Activated naive CD4-positive, alpha-beta T cell treated with anti-CD3 and anti-CD28 coated beads, Interleukin-2, amount 10 ng/mL, durations not matched to agents 7 days and 5 days (primary cell): Measurements from ENCODE around the gene PTMA.
"Not testable (repeated sequence)": the region's sequence is repeated elsewhere in the genome, so short reads cannot be mapped to it uniquely, and the experiment has no call there.

Experiments
- CTCF ChIA-PET: fragments of 350-600 bp; sonication (Branson Sonifier 250); formaldehyde crosslinking; loops from one replicate; lab custom pipeline; 2021; ENCODE audit warnings: antibody characterized with exemption; lab: Charles Lee
- DNase-seq: peaks from one replicate; pipeline ENCODE4 v3.0.0-alpha.2; 2020
- H3K27ac Mint-ChIP-seq: one replicate; pipeline ENCODE4 v1.8.0; 2021; ENCODE audit warnings: mild to moderate bottlenecking, moderate library complexity, mixed read lengths
- H3K27me3 Mint-ChIP-seq: one replicate; pipeline ENCODE4 v1.8.0; 2021; ENCODE audit warnings: mild to moderate bottlenecking, mixed read lengths
- H3K36me3 Mint-ChIP-seq: one replicate; pipeline ENCODE4 v1.8.0; 2021; ENCODE audit warnings: mixed read lengths
- H3K4me1 Mint-ChIP-seq: one replicate; pipeline ENCODE4 v1.8.0; 2021; ENCODE audit warnings: mixed read lengths
- H3K4me3 Mint-ChIP-seq: one replicate; pipeline ENCODE4 v1.8.0; 2021; ENCODE audit warnings: mild to moderate bottlenecking, moderate library complexity, mixed read lengths
- H3K9me3 Mint-ChIP-seq: one replicate; pipeline ENCODE4 v1.8.0; 2021; ENCODE audit warnings: mixed read lengths

Gene PTMA

DNA sequence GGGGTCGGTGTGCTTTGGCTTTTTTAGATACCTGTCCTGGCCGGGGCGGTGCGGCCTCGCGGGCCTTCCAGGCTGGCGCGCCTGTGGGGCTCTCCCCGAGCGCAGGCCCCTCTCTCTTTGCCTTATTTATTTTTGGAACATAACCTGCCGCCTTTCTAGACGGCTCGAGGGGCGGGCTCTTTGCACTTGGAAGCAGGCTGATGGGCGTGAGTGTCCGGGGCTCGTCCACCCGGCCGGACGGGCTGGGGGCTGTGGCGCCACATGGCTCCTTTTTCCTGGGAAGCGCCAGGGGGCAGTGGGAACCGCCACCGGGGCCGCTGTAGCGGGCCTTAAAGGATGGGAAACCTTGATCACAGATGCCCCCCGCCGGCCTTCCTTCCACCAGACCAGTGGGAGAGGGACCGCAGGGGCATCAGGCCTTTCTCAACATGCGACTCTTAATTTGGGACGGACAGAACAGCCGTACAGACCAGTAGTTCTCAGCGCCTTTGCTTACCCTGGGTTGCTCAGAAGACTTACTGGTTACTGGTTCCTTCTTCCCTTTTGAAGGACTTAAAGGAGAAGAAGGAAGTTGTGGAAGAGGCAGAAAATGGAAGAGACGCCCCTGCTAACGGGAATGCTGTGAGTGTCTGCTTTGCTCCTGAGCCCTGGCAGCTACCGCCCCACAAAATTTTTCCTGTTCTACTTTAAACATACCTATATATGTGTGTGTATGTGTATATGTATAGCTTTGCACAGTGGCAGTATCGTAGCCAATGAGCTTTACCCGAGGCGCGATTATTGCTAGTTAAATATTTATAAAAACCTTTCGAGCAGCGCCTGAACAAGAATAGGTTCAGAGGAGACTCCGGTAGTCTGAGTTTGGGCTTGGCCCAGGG is 2.7 kb downstream of the PTMA start:
- DNase-seq: peak; percentile 47

DNA sequence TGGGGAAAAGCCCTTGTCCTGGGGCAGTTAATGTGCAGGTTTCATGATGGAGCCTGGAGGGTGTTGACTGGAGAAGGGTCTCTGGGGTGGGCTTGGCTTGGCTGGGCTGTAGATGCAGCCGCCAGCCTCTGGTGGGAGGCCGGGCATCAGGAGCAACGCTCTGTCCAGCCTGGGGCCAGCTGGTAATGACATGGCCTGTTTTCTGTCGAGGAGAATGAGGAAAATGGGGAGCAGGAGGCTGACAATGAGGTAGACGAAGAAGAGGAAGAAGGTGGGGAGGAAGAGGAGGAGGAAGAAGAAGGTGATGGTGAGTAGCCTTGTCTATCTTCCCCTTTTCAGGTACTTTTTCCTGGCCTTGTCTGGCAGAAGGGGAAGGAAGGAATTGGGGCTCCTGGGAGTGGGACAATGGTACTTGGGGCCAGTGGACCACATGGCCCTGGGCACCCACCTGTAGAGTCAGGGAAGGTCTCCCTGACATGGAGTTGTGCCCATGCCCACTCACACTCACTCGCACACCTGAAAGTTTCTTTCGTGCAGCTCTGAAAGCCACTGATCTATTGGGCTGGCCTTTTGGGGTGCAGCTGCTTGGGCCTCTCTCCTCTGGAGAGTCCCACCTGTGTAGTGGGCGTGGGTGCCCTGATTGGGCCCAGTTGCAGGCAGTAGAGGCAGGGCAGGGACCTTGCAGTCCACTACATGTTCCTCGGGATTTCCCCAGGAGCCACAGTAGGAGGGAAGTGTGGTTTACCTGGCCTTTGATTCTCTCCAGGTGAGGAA is 3.5 kb downstream of the PTMA start:
- DNase-seq: peak; percentile 32
- Mint-ChIP-seq H3K9me3 (no peaks in the 10 kb centered on the region), H3K4me3 (peak overlapping the region; percentile 99), H3K36me3 (peaks cover 45% of the 10 kb centered on the region), H3K27ac (peak overlapping the region; percentile 95), H3K27me3 (peaks cover 5% of the 10 kb centered on the region), H3K4me1 (peaks cover 38% of the 10 kb centered on the region)
- CTCF ChIA-PET: interaction anchor here (0.7 to 9.7 kb wide), 5 partner anchors 9 to 100 kb away, joined by 3 to 473 read pairs (median 5); no protein-coding TSS in a partner anchor

More for the DNA sequence above, 2.7 kb downstream of the PTMA start:
- peak overlapping the region; percentile 95 for H3K27ac Mint-ChIP-seq
- CTCF ChIA-PET: interaction anchor here (1.2 to 9.7 kb wide), 3 partner anchors 30 to 99 kb away, joined by 5 to 473 read pairs (median 213); no protein-coding TSS in a partner anchor
- peaks cover 45% of the 10 kb centered on the region for H3K36me3 Mint-ChIP-seq
- H3K4me3 Mint-ChIP-seq: peak overlapping the region; percentile 99
- H3K4me1 Mint-ChIP-seq: peaks cover 41% of the 10 kb centered on the region
- H3K9me3 Mint-ChIP-seq: no peaks in the 10 kb centered on the region
- H3K27me3 Mint-ChIP-seq: peaks cover 5% of the 10 kb centered on the region

DNA sequence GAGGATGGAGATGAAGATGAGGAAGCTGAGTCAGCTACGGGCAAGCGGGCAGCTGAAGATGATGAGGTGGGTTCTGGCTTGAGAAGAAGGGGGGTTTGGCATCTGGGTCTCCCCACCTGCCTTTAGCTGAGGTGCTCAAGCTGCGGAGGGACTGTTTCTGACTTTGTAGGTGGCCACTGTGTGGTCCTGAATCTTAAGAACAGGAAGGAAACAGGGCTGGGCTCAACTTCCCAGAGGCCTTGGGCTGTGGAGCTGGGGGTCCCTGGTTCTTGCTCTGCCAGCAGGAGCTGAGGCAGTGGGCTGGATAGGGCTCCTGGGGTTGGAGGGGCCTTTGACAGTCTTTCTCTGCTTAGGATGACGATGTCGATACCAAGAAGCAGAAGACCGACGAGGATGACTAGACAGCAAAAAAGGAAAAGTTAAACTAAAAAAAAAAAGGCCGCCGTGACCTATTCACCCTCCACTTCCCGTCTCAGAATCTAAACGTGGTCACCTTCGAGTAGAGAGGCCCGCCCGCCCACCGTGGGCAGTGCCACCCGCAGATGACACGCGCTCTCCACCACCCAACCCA is 4.2 kb downstream of the PTMA start:
- H3K27me3 Mint-ChIP-seq, H3K9me3 Mint-ChIP-seq: not testable (repeated sequence)
- peak overlapping the region; percentile 99 for H3K4me3 Mint-ChIP-seq
- peak; percentile 52 for DNase-seq
- CTCF ChIA-PET: interaction anchor here (0.7 to 9.7 kb wide), 4 partner anchors 10 to 101 kb away, joined by 3 to 473 read pairs (median 108); no protein-coding TSS in a partner anchor
- H3K36me3 Mint-ChIP-seq: peaks cover 45% of the 10 kb centered on the region
- H3K4me1 Mint-ChIP-seq: peaks cover 34% of the 10 kb centered on the region
- H3K27ac Mint-ChIP-seq: peak overlapping the region; percentile 95

DNA sequence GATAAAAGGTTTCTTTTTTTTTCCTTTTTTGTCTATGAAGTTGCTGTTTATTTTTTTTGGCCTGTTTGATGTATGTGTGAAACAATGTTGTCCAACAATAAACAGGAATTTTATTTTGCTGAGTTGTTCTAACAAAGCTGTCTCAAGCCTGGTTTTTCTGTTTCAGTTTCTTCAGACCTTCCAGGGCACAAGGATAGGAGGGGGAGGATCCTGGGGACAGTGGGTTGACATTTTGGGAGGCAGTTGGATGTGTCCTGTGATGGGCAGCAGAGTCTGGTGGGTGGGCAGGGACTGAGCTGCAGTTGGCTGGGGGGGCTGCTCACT is 5.0 kb downstream of the PTMA start:
- not testable (repeated sequence) for H3K9me3 Mint-ChIP-seq, H3K27me3 Mint-ChIP-seq, DNase-seq
- Mint-ChIP-seq H3K4me1 (peaks cover 34% of the 10 kb centered on the region), H3K4me3 (peak overlapping the region; percentile 31), H3K36me3 (peaks cover 44% of the 10 kb centered on the region), H3K27ac (peak overlapping the region; percentile 86)
- CTCF ChIA-PET: interaction anchor here (0.8 to 9.7 kb wide), 17 partner anchors 10 to 249 kb away, joined by 3 to 473 read pairs (median 8); partner anchors contain the start of gene NCL

DNA sequence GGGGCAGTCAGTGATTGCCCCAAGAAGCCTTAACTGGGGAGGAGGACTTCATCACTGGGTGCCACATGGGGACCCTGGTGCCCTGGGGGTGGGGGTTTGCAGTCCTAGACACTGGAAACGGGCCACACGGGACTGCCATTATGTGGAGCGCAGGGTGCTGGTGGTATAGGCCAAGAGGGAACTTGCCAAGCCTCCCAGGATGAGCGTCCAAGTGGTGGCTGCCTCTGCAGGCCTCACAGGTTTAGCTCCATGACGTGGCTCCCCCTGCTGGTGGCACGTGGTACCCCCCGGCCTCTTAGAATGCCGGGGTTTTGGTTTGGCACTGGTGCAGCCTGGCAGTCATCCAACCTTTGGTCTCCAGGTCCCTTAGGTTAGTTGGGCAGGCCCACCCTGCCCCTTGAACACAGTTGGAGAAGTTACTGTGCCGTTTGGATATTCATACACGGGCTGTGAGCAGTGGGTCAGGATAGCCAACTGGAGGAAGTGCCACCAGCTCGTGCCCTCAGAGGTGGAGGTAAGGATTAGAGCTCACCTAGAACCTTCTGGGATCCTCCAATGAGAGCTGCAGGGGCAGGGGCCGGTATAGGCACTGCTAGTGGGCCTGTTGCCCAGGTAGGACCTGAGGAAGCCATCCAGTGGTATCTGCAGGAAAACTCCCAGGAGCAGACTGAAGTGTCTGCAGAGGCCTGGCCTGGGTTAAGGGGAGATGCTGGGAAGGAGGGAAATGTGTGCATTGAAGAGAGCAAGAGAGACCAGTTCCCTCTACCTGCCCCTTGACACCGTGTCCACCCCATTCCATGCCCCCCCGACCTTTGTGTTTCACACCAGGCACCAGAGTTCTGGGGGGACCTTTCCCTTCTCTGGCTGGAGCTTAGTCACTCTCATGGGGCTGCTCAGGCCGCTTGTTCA is 5.7 kb downstream of the PTMA start:
- H3K27me3 Mint-ChIP-seq: no peaks in the 10 kb centered on the region
- H3K4me3 Mint-ChIP-seq: peak overlapping the region; percentile 31
- peak; percentile 93 for DNase-seq
- peaks cover 1% of the 10 kb centered on the region for H3K9me3 Mint-ChIP-seq
- peaks cover 34% of the 10 kb centered on the region for H3K4me1 Mint-ChIP-seq
- peak overlapping the region; percentile 86 for H3K27ac Mint-ChIP-seq
- peaks cover 43% of the 10 kb centered on the region for H3K36me3 Mint-ChIP-seq
- CTCF ChIA-PET: interaction anchor here (0.8 to 9.7 kb wide), 31 partner anchors 10 to 249 kb away, joined by 3 to 473 read pairs (median 5); partner anchors contain the start of genes COPS7B and NCL

DNA sequence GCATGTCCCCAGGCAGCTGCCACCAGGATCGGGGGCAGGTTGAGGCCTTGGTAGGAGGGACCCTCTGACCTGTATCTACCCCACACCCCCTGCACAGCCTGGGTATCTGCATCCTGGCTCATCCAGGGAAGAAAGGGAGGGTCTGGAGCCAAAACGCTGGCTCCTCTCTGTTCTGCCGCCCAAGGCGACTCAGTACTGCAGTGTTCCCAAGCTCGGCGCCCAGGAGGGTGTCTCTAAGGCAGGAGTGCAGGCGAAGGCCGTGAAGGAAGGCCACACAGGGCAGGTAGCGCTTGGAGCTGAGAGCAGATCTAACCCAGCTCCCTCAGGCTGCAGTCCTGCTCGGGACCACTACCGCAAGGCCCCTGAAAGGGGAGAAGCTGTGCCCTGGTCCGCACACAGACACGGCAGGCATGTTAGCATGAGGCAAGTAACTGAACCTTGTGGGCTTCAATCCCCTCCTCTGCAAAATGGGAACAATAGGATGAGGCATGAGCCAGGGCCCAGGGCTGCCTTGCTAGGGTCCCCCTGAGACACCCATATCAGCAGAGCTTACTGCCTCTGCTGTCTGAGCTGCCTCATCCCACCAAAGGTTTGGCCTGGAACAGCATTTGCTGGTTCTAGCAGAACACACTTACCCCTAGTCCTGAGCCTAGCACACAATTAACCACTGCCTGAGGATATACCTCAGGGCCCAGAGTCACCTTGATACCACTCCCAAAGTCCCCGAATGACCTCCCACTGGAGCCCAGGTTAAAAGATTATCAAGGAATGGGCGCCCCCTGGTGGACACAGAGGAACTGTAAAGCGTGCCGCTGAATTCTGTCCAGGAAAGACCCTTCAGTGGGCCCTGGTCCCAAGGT is 6.5 kb downstream of the PTMA start:
- Mint-ChIP-seq H3K27ac (peak overlapping the region; percentile 86), H3K4me3 (no peak overlapping the region), H3K9me3 (peaks cover 1% of the 10 kb centered on the region), H3K36me3 (peaks cover 38% of the 10 kb centered on the region), H3K4me1 (peaks cover 34% of the 10 kb centered on the region), H3K27me3 (no peaks in the 10 kb centered on the region)
- CTCF ChIA-PET: interaction anchor here (0.7 to 9.7 kb wide), 32 partner anchors 10 to 250 kb away, joined by 3 to 473 read pairs (median 6); partner anchors contain the start of genes COPS7B and NCL
- peak; percentile 88 for DNase-seq

DNA sequence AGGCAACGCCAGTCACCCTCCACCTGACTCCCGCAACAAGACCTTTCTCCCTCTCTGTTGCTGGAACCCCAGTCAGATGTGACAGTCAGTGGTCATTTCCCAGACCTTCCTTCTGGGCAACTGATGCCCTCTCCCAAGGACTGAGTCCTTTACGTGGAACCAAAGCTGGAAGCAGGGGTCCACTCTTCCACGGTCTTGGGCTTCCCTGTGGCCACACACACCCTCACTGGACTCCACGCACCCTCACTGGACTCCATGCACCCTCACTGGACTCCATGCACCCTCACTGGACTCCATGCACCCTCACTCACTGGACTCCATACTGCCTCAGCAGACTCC is 7.1 kb downstream of the PTMA start:
- Mint-ChIP-seq H3K36me3 (peaks cover 36% of the 10 kb centered on the region), H3K9me3 (peaks cover 1% of the 10 kb centered on the region), H3K27ac (no peak overlapping the region), H3K27me3 (no peaks in the 10 kb centered on the region), H3K4me3 (no peak overlapping the region), H3K4me1 (peaks cover 34% of the 10 kb centered on the region)
- DNase-seq: no peak
- CTCF ChIA-PET: interaction anchor here (0.6 to 9.7 kb wide), 23 partner anchors 9 to 152 kb away, joined by 3 to 473 read pairs (median 6); partner anchors contain the start of gene COPS7B

DNA sequence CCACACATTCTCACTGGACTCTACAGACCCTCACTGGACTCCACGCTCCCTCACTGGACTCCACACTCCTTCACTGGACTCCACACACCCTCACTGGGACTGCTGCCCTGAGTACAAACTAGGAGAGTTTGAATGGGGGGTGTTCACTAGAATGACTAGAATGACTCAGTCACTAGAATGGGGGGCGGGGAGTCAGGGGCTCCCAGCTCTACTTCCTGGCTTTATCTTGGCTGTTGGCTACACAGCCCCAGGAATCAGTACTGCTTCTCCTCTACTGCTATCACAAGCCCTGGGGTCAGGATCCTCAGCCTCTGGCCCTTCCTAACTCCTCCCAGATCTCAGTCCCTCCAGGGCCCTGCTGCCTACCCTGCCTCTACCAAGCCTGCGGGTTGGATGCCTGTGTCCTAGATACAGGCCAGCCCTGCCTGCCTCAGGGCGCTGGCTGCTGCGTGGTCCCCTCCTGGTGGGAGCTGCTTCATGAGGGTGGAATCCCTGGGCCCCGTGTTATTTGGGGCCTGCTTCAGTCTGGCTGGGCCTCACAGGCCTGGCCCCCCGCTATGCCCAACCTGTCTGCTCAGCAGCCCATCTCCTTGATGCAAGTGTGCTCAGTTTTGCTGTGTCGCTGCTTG is 7.8 kb downstream of the PTMA start:
- CTCF ChIA-PET: interaction anchor here (0.6 to 9.7 kb wide), 11 partner anchors 9 to 105 kb away, joined by 3 to 473 read pairs (median 23); no protein-coding TSS in a partner anchor
- Mint-ChIP-seq H3K36me3 (peaks cover 32% of the 10 kb centered on the region), H3K4me3 (no peak overlapping the region), H3K4me1 (peaks cover 33% of the 10 kb centered on the region), H3K27ac (peak overlapping the region; percentile 49), H3K9me3 (peaks cover 1% of the 10 kb centered on the region), H3K27me3 (peaks cover 2% of the 10 kb centered on the region)
- DNase-seq: no peak

DNA sequence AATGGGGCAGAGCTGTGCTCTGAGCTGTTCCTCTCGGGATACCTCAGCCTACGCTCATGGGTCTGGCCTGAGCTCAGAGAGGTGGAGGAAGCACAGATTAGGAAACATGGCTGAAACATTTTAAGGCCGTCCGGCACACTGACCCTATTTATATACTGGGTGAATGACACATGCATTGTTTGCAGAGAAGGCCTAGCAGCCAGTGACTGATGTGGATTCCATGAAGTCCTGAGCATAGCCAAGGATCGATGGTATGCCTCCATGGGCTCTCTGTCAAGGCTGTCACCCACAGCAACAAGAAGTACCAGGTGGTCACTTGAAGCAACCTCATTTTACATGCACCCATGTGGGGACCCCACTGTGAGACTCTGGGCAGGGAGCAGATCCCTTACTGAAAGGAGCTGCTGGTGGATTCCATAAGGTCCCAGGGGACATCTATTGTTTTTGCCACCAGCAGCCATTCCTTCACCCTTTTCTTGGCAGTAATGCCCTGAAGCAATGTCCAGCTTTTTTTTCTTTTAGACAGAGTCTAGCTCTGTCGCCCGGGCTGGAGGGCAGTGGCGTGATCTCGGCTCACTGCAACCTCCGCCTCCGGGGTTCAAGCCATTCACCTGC is 8.4 kb downstream of the PTMA start:
- CTCF ChIA-PET: interaction anchor here (1.4 to 9.7 kb wide), 9 partner anchors 8 to 105 kb away, joined by 4 to 473 read pairs (median 28); no protein-coding TSS in a partner anchor
- no peak for DNase-seq
- Mint-ChIP-seq H3K27ac (peak overlapping the region; percentile 49), H3K27me3 (peaks cover 9% of the 10 kb centered on the region), H3K9me3 (peaks cover 1% of the 10 kb centered on the region), H3K36me3 (peaks cover 25% of the 10 kb centered on the region), H3K4me1 (peaks cover 27% of the 10 kb centered on the region), H3K4me3 (no peak overlapping the region)

DNA sequence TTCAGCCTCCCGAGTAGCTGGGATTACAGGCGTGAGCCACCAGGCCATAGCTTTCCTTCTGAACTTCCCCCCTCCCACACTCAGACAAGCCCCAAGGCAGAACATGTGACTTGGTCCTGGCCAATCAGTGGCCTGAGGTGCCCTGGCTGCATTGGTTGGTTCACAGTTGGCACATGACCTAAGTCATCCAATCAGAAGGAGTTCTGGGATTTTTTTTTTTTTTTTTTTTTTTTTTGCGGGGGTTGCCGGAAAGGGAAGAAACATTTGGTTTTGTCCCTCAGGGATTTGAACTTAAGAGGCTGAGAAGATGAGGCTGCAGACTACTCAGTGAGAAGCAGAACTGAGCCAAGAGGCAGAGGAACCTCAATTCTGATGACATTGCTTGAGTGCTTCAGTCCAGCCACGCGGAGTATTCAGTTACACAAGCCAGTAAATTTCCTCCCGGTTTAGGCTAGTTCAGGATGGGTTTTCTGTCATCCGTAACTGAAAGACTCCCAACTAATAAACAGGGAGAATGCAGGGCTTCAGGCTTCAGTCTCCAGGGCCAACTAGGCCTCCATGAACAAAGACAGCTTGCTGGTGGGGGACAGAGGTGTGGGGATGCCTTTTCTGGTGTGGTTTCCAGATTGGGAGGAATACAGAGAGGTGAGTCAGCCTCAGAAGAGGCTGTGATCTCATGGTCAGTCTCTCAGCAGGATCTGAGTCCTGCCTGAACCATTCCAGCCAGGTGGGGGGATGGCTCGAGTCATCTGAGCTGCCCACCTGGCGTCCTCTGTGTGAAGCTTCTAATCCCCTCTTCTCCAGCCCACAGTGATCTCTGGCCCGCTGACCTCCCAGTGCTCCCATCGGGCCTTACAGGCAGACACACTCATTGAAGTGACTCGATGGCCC is 9.2 kb downstream of the PTMA start:
- H3K4me1 Mint-ChIP-seq: peaks cover 19% of the 10 kb centered on the region
- H3K27ac Mint-ChIP-seq: no peak overlapping the region
- CTCF ChIA-PET: interaction anchor here (1.4 to 9.7 kb wide), 6 partner anchors 7 to 106 kb away, joined by 4 to 473 read pairs (median 30); no protein-coding TSS in a partner anchor

DNA sequence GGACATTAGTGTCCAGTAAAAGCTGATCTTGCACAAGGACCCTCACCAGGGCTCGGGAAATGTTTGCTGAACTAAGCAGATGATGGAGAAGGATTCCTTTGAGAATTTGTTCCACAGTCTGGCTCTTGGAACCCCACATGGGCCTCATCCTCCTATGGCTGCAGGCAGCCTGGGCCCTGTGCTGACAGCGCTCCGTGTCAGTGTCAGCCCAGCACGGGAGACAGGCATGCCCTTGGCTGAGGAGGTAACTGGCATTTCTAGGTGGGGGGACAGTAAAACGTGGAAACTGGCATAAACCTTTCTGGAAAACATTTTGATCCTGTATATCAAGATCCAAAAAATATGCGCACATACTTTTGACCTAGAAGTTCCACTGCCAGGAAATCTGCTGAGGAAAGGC is 10.5 kb downstream of the PTMA start:
- Mint-ChIP-seq H3K27ac (no peak overlapping the region), H3K27me3 (peaks cover 10% of the 10 kb centered on the region), H3K4me1 (peaks cover 10% of the 10 kb centered on the region), H3K9me3 (peaks cover 1% of the 10 kb centered on the region), H3K4me3 (no peak overlapping the region), H3K36me3 (peaks cover 9% of the 10 kb centered on the region)
- DNase-seq: no peak
- CTCF ChIA-PET: interaction anchor here (8.0 to 9.7 kb wide), 2 partner anchors 37 to 107 kb away, joined by 213 to 473 read pairs; no protein-coding TSS in a partner anchor

More for the DNA sequence above, 9.2 kb downstream of the PTMA start:
- H3K9me3 Mint-ChIP-seq: peaks cover 1% of the 10 kb centered on the region
- H3K4me3 Mint-ChIP-seq: no peak overlapping the region
- peak; percentile 49 for DNase-seq
- peaks cover 18% of the 10 kb centered on the region for H3K36me3 Mint-ChIP-seq
- H3K27me3 Mint-ChIP-seq: peaks cover 10% of the 10 kb centered on the region
